Right lobe of liver (tissue), 4 donors: ENCODE results near the gene CYYR1.

ENCODE experiments used
- POLR2A ChIP-seq: fragments of 450-650 bp; IDR thresholded peaks from one replicate; pipeline ENCODE4 v1.6.1; 2017; ENCODE audit warnings: antibody characterized with exemption, mild to moderate bottlenecking
- TF ChIP-seq, protein P1 (sequence below), 4 donors: fragments of 200-600 bp in 3 of 4; fragments of 450-650 bp in 1 of 4; IDR thresholded peaks; one replicate each; pipeline versions ENCODE4 v1.5.1 to v1.8.0; 2016 to 2022; ENCODE audit warnings: antibody characterized with exemption in 4 of 4, mild to moderate bottlenecking in 2 of 4
- donor health status: DM: no; HTN: no; CAD: no.
- donor health status: DM: no; HTN: no; CAD: no.
- donor health status: DM: no; HTN: yes; CAD: no.

DNA sequence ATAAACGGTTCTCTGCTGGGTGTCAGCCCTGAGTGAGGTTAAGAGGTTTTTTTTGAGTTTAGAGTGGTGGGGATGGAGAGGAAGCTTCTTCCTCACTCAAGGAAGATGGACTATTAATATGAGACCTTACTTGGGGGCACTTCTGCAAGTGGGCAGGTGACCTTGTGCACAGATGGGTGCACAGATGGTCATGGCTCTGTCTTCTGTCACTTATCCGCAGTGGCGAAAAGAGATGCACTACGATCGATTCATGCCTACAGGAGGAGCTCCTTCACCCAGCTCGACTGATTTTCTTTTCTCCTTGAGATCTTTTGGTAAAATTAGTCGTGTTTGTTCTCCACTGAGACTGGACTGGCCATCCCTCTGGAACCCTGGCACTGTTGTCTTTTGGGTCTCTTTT lies 22.9 kb upstream of the CYYR1 start:
- TF ChIP-seq, protein P1, sequence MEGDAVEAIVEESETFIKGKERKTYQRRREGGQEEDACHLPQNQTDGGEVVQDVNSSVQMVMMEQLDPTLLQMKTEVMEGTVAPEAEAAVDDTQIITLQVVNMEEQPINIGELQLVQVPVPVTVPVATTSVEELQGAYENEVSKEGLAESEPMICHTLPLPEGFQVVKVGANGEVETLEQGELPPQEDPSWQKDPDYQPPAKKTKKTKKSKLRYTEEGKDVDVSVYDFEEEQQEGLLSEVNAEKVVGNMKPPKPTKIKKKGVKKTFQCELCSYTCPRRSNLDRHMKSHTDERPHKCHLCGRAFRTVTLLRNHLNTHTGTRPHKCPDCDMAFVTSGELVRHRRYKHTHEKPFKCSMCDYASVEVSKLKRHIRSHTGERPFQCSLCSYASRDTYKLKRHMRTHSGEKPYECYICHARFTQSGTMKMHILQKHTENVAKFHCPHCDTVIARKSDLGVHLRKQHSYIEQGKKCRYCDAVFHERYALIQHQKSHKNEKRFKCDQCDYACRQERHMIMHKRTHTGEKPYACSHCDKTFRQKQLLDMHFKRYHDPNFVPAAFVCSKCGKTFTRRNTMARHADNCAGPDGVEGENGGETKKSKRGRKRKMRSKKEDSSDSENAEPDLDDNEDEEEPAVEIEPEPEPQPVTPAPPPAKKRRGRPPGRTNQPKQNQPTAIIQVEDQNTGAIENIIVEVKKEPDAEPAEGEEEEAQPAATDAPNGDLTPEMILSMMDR (IDR thresholded peaks at IDR 0.05), result no peak
- TF ChIP-seq POLR2A, result no peak
